ENCODE results near the gene TARBP1. TPM values are rescaled to one million over a fixed set of nuclear protein-coding genes. Genes with fewer than 3 reads are reported as not detected.
"Not testable (repeated sequence)": the region's sequence is repeated elsewhere in the genome, so short reads cannot be mapped to it uniquely, and the experiment has no call there.

TARBP1 gene
- total RNA-seq, 1 donor from 2014 or later: 32.4 TPM

DNA sequence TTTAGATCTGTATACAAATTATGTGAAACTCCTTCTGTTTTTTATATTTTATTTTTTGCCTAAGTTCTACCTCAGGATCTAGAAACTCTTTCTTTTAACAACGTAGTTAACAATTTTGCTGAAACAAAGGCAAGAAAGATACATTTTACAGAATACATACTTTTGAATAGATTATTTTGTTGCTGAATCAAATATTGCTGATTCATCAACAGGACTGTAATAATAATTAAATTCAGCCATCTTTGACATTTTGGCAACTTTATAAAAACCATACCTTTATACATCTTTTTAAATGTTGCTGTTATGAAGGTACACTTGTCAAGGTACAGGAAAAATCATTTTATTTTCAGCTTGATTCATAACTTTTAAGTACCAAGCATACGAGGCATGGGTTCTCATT is 116.4 kb downstream of the TARBP1 start:
- H3K27me3 Mint-ChIP-seq (ENCODE audit: unreplicated experiment): no peaks in the 10 kb centered on the region
- H3K27ac Mint-ChIP-seq (ENCODE audit: unreplicated experiment): no peak overlapping the region
- H3K9me3 Mint-ChIP-seq (ENCODE audit: unreplicated experiment): no peaks in the 10 kb centered on the region
- no peaks in the 10 kb centered on the region for H3K36me3 Mint-ChIP-seq (ENCODE audit: unreplicated experiment)
- no peak overlapping the region for H3K4me3 Mint-ChIP-seq (ENCODE audit: unreplicated experiment)
- DNase-seq: no peak
- TF ChIP-seq, protein P1, sequence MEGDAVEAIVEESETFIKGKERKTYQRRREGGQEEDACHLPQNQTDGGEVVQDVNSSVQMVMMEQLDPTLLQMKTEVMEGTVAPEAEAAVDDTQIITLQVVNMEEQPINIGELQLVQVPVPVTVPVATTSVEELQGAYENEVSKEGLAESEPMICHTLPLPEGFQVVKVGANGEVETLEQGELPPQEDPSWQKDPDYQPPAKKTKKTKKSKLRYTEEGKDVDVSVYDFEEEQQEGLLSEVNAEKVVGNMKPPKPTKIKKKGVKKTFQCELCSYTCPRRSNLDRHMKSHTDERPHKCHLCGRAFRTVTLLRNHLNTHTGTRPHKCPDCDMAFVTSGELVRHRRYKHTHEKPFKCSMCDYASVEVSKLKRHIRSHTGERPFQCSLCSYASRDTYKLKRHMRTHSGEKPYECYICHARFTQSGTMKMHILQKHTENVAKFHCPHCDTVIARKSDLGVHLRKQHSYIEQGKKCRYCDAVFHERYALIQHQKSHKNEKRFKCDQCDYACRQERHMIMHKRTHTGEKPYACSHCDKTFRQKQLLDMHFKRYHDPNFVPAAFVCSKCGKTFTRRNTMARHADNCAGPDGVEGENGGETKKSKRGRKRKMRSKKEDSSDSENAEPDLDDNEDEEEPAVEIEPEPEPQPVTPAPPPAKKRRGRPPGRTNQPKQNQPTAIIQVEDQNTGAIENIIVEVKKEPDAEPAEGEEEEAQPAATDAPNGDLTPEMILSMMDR (IDR thresholded peaks at IDR 0.05; ENCODE audit: partially characterized antibody, unreplicated experiment): no peak
- H3K4me1 Mint-ChIP-seq (ENCODE audit: low read depth, unreplicated experiment): no peaks in the 10 kb centered on the region

DNA sequence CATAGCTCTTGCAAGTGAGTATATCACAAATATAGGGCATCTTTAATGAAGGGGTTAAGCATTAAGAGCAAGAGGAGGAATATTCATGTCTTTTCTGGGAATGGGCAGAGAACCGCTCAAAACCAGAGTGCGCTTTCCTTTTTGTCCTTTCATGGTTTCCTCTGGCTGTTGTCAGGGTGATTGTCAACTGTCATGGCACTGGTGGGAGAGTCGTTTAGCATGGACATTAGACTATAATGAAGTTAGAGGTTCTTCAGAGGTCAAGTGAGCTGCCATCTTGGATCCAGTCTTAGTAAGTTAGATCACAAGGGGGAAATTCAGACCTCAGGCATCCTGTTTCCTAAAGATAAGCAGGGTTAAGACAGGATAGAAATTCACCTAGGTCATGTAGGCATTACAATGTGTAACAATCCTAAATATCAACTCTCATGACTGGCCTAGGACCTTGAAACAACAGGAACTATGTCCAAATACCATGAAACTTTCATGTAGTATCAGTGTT is 117.8 kb downstream of the TARBP1 start:
- TF ChIP-seq, protein P1 (IDR thresholded peaks at IDR 0.05; ENCODE audit: partially characterized antibody, unreplicated experiment): no peak
- no peaks in the 10 kb centered on the region for H3K36me3 Mint-ChIP-seq (ENCODE audit: unreplicated experiment)
- H3K4me3 Mint-ChIP-seq (ENCODE audit: unreplicated experiment): no peak overlapping the region
- H3K27me3 Mint-ChIP-seq (ENCODE audit: unreplicated experiment): no peaks in the 10 kb centered on the region
- no peak overlapping the region for H3K27ac Mint-ChIP-seq (ENCODE audit: unreplicated experiment)
- H3K4me1 Mint-ChIP-seq (ENCODE audit: low read depth, unreplicated experiment): no peaks in the 10 kb centered on the region
- H3K9me3 Mint-ChIP-seq (ENCODE audit: unreplicated experiment): no peaks in the 10 kb centered on the region
- DNase-seq: no peak

DNA sequence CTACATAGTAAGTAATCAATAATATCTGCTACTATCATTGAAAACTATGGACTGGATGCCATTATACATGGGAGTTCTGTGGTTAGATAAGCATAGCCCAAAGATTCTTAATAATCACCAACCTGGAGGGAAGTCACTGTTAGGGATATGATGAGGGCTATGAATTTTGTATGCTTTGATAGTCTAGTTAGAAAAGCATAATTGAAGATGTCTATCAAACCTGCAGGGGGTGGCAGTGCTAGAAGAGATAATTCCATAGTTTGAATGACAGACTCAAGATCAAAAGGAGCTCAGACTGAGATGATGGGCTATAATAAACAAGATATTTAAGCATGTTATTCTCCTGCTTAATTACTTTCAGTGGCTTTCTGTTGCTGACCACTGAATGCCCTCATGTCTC is 121.1 kb downstream of the TARBP1 start:
- Mint-ChIP-seq H3K27me3 (ENCODE audit: unreplicated experiment) (no peaks in the 10 kb centered on the region), H3K27ac (ENCODE audit: unreplicated experiment) (no peak overlapping the region), H3K4me1 (ENCODE audit: low read depth, unreplicated experiment) (no peaks in the 10 kb centered on the region), H3K4me3 (ENCODE audit: unreplicated experiment) (no peak overlapping the region), H3K36me3 (ENCODE audit: unreplicated experiment) (no peaks in the 10 kb centered on the region), H3K9me3 (ENCODE audit: unreplicated experiment) (no peaks in the 10 kb centered on the region)
- TF ChIP-seq, protein P1 (IDR thresholded peaks at IDR 0.05; ENCODE audit: partially characterized antibody, unreplicated experiment): no peak
- no peak for DNase-seq

DNA sequence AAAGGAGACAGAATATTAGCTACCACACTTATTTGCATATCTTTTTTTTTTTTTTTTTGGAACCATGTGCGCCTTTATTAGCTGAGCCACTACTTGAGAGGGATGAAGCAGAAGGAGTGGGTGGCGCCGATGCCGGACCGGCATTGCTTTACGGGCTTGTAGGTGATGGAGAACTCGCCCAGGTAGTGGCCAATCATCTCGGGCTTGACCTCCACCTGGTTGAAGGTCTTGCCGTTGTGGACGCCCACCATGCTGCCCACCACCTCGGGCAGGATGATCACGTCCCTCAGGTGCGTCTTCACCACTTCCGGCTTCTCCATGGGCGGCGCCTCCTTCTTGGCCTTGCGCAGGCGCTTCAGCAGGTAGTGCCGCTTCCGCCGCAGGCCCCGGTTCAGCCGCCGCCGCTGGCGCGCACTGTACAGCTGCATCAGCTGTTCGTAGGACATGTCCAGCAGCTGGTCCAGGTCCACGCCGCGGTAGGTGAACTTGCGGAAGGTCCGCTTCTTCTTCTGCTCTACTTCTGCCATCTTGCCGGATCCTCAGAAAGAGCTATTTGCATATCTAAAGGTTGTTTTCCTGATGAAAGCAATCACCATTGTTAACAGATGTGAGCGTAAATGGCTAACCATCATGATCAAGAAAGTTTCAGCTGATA is 122.2 kb downstream of the TARBP1 start:
- H3K36me3 Mint-ChIP-seq (ENCODE audit: unreplicated experiment); H3K4me3 Mint-ChIP-seq (ENCODE audit: unreplicated experiment); H3K9me3 Mint-ChIP-seq (ENCODE audit: unreplicated experiment); H3K27ac Mint-ChIP-seq (ENCODE audit: unreplicated experiment); H3K27me3 Mint-ChIP-seq (ENCODE audit: unreplicated experiment); H3K4me1 Mint-ChIP-seq (ENCODE audit: low read depth, unreplicated experiment); DNase-seq: not testable (repeated sequence)

DNA sequence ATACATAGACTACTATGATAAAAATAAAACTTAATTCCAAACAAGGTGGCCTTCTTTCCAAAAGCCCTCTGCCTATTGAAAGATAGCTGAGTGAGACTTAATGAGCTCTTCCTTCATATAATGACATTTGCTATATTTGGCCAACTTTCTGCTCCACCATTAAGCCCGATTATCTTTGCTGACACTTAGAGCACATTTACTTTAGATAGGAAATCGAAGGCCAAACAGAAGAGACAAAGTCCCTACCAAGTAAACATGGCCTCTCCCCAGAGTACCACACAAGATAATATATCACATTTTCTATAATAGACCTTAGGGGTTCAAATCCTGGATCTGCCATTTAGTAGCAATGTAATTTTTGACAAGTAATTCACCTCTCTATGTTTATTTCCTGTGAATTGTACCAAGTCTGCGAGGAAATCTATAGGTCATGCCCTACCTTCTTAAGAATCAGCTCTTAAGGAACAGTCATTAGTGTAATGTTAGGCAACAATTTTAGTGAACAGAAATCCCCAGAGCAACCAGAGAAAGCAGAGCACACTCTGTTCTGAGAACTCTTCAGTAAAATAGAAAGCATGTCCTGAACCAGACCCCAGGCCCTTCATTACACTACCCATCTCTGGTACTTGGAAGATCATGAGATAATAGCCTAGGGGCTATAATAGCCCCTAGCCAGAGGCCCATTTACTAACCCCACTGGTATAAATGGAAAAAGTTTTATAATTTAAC is 123.0 kb downstream of the TARBP1 start:
- no peak for DNase-seq
- H3K27ac Mint-ChIP-seq (ENCODE audit: unreplicated experiment): no peak overlapping the region
- H3K4me1 Mint-ChIP-seq (ENCODE audit: low read depth, unreplicated experiment): no peaks in the 10 kb centered on the region
- H3K9me3 Mint-ChIP-seq (ENCODE audit: unreplicated experiment): no peaks in the 10 kb centered on the region
- no peaks in the 10 kb centered on the region for H3K36me3 Mint-ChIP-seq (ENCODE audit: unreplicated experiment)
- TF ChIP-seq, protein P1 (IDR thresholded peaks at IDR 0.05; ENCODE audit: partially characterized antibody, unreplicated experiment): no peak
- no peak overlapping the region for H3K4me3 Mint-ChIP-seq (ENCODE audit: unreplicated experiment)
- H3K27me3 Mint-ChIP-seq (ENCODE audit: unreplicated experiment): no peaks in the 10 kb centered on the region
